SW480 (cell line): ENCODE results near the gene UQCC2.

Experiments used
- DNase-seq: peaks from one replicate; pipeline ENCODE4 v3.0.0-alpha.2; 2016; ENCODE audit warnings: low spot score

UQCC2 gene

GRCh38 chr6:33651403-33651802, 60.1 kb downstream of the UQCC2 start:
- DNase-seq = no peak
